IMR-90 (cell line): ENCODE results near the gene CLK3.

Experiments
- BHLHE40 ChIP-seq: fragments of 150-350 bp; IDR thresholded peaks from 2 replicates; pipeline ENCODE4 v1.6.1; 2016; ENCODE audit warnings: mild to moderate bottlenecking, low read depth, low read length
- CEBPB ChIP-seq: IDR thresholded peaks from 2 replicates; pipeline ENCODE4 v1.6.1; 2012; ENCODE audit warnings: low read depth, low read length, improper control_type of control experiment
- MAZ ChIP-seq: IDR thresholded peaks from 2 replicates; pipeline ENCODE4 v1.6.1; 2012; ENCODE audit warnings: low read depth, mild to moderate bottlenecking, low read length, improper control_type of control experiment, moderate library complexity, borderline replicate concordance
- POLR2A ChIP-seq: IDR thresholded peaks from 2 replicates; pipeline ENCODE4 v1.6.1; 2012; ENCODE audit warnings: mild to moderate bottlenecking, low read depth, low read length
- RAD21 ChIP-seq: IDR thresholded peaks from 2 replicates; pipeline ENCODE4 v1.6.1; 2012; ENCODE audit warnings: low read length, improper control_type of control experiment
- RCOR1 ChIP-seq: IDR thresholded peaks from 2 replicates; pipeline ENCODE4 v1.6.1; 2012; ENCODE audit warnings: mild to moderate bottlenecking, low read length, improper control_type of control experiment; ENCODE audit not compliant: insufficient replicate concordance
- TF ChIP-seq, protein P1 (sequence below): conservative IDR thresholded peaks from 2 replicates; pipeline ENCODE4 v1.5.1; 2012; ENCODE audit warnings: mild to moderate bottlenecking, low read depth, low read length, improper control_type of control experiment

DNA sequence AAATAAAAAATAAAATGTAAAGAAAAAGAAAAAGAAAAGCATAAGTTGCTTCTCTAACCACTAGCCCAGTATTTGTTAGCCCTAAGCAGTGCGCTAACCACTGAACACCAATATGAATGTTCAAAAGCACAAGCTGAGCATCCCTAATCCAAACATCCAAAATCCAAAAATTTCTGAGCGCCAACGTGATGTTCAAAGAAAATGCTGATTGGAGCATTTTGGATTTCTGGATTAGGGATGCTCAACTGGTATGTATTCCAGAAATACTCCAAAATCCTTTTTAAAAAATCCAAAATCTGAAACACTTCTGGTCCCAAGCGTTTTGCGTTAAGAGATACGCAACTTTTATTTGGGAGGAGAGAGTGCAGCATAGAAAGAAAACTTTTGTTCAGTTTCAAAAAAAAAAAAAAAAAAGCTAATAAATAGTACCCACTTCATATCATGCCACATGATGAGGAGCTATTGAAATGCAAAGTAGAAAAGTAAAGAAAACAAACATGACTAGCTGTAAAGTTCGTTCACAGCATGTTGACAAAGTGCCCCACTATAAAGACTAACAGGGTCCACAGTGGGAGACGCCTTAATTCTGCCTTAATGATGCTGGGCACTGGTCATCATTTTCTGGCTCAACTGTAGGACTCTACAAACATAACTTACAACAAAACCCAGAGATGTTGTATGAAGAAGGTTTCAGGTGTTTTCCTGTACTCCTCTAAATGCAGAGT, 47.8 kb downstream of the CLK3 start:
- TF ChIP-seq, protein P1, sequence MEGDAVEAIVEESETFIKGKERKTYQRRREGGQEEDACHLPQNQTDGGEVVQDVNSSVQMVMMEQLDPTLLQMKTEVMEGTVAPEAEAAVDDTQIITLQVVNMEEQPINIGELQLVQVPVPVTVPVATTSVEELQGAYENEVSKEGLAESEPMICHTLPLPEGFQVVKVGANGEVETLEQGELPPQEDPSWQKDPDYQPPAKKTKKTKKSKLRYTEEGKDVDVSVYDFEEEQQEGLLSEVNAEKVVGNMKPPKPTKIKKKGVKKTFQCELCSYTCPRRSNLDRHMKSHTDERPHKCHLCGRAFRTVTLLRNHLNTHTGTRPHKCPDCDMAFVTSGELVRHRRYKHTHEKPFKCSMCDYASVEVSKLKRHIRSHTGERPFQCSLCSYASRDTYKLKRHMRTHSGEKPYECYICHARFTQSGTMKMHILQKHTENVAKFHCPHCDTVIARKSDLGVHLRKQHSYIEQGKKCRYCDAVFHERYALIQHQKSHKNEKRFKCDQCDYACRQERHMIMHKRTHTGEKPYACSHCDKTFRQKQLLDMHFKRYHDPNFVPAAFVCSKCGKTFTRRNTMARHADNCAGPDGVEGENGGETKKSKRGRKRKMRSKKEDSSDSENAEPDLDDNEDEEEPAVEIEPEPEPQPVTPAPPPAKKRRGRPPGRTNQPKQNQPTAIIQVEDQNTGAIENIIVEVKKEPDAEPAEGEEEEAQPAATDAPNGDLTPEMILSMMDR: no peak
- TF ChIP-seq CEBPB (no peak), MAZ (no peak), RCOR1 (no peak), RAD21 (no peak), POLR2A (no peak), BHLHE40 (no peak)
